Measurements from ENCODE around the gene MTG1.
"Not testable (repeated sequence)": the region's sequence is repeated elsewhere in the genome, so short reads cannot be mapped to it uniquely, and the experiment has no call there.

The MTG1 gene

GRCh38 chr10:133359554-133359971 lies 34.4 kb upstream of the MTG1 start:
- peak; percentile 37 for DNase-seq

GRCh38 chr10:133359972-133360610 lies 33.9 kb upstream of the MTG1 start:
- no peak for DNase-seq

- no peak for DNase-seq
Measured at GRCh38 chr10:133361227-133361626, 32.7 kb upstream of the MTG1 start.

- DNase-seq, result no peak
Measured at GRCh38 chr10:133361773-133362441, 32.0 kb upstream of the MTG1 start.

GRCh38 chr10:133362846-133363245 lies 31.1 kb upstream of the MTG1 start:
- no peak for DNase-seq

- DNase-seq, result no peak
Measured at GRCh38 chr10:133364645-133365431, 29.1 kb upstream of the MTG1 start.

GRCh38 chr10:133365461-133366129 lies 28.4 kb upstream of the MTG1 start:
- DNase-seq, result no peak

GRCh38 chr10:133366130-133366478 lies 27.9 kb upstream of the MTG1 start:
- no peak for DNase-seq

- no peak for DNase-seq
Measured at GRCh38 chr10:133366751-133367150, 27.2 kb upstream of the MTG1 start.

GRCh38 chr10:133367461-133367860 lies 26.5 kb upstream of the MTG1 start:
- not testable (repeated sequence) for DNase-seq

GRCh38 chr10:133368153-133368552 lies 25.8 kb upstream of the MTG1 start:
- DNase-seq, result no peak

GRCh38 chr10:133370030-133370786 lies 23.7 kb upstream of the MTG1 start:
- DNase-seq, result no peak

- no peak for DNase-seq
Measured at GRCh38 chr10:133372507-133372906, 21.4 kb upstream of the MTG1 start.

- DNase-seq, result peak; percentile 92
Measured at GRCh38 chr10:133373174-133374090, 20.5 kb upstream of the MTG1 start, which contains the start of gene ECHS1. TSS of gene ECHS1 (minus strand) at chr10:133373354. CDS start at chr10:133373333, 21 bp downstream.

GRCh38 chr10:133375357-133376115 lies 18.4 kb upstream of the MTG1 start:
- no peak for DNase-seq

GRCh38 chr10:133376183-133376582 lies 17.8 kb upstream of the MTG1 start:
- not testable (repeated sequence) for DNase-seq

GRCh38 chr10:133377025-133377817 lies 16.7 kb upstream of the MTG1 start:
- DNase-seq, result no peak

GRCh38 chr10:133377818-133378250 lies 16.1 kb upstream of the MTG1 start:
- DNase-seq, result no peak

GRCh38 chr10:133378251-133379096 lies 15.5 kb upstream of the MTG1 start:
- DNase-seq, result peak; percentile 61
